GM21529 (cell line): Measurements from ENCODE around the gene PRR22.

ENCODE experiments used
- ATAC-seq: cut with Tn5 transposase; IDR thresholded peaks from one replicate; pipeline ENCODE4 v1.9.1; 2021; ENCODE audit not compliant: unreplicated experiment

Gene PRR22

DNA sequence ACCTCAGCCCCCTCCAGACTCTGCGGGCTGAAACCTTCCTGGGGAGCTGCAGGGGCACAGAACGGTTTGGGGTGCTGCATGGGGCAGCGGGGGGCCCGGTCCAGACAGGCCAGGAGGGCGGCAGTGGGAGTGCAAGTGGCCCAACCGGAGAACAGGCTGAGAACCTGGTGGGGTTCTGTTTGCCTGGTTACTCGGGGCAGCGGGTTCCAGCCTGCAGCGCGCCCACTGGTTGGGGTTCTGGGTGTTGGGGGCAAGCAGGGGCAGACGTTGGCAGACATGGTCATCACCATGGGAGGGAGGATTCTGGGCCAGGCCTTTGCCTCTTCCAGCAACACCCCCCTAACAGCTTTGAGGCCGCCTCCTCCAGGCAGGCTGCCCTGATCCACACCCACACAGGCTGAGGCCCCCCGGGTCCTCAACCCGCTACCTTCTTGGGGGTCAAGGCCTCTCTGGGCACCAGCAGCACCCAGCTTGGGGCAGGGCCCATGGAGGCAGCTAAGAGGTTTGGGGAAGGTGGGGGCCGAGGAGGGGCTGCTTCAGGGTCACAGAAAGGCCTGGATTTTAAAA is at the start of gene PRR22:
Gene PRR22, minus strand, starts transcription at position 166 of the 567 bp plus-strand sequence. Its CDS starts 86 bp downstream, at position 80.
- ATAC-seq = no peak

DNA sequence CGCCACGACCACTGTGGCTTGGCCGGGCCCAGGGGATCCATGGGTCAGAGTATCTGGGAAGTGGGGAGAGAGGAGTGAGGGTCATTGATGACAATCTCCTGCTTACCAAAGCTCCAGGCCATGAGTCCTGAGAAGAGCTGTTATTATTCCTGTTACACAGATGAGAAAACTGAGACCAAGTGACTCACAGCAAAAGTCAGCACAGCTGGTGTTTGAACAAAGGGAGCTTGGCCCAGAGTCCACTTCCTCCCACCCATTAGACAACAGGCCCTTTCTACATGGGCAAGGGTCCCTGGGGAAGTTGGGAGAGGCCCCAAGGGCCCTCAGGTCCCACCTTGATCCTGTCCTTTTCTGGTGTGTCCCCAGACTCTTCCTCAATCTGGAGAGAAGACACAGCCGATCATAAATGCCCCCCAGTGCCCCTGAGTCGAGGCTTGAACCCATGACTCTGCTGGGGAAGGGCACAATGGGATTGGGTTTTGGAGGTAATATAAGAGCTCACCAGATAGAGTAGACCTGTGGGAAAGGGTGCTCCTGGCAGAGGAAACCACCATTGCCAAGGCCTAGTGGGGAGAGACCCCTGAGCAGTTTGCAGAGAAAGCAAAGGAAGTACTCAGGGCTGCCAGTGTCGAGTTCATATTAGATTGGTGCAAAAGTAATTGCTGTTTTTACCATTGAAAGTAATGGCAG is 48.1 kb upstream of the PRR22 start:
- ATAC-seq = no peak

DNA sequence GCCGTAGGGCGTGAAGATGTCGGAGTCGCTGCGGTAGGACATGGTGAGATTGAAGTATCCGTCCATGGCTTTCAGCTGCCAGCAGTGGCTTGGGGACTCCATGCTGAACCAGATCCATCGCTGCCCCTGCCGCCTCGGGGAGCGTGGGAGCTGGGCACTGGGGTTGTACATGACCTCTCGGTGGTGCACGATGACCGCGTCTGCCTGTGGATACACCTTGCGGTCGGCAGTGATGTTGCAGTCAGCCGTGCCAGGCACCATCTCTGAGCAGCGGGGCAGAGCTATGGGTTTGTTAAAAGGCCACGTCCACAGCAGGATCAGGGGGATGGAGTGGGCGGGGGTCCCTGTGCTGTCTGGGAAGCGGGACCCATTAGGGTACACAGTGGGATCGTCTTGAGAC is 47.5 kb upstream of the PRR22 start:
- no peak for ATAC-seq

DNA sequence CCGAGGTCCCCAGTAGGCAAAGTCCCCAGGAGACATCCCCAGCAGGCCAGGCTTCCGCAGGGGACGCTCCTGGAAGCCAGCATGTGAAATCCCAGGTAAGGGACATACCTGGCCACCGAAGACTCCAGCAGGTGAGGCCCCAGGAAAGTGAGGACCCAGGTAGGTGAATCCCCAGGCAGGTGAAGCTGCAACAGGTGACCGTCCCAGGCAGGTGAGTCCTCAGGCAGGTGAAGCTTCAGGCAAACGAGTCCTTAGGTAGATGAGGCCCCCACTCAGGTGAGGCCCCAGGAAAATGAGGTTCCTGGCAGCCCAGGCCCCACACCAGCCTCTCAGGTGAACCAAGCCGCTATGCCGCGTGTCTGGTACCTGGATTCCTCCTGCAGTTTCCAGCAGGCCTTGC is 46.6 kb upstream of the PRR22 start:
- ATAC-seq = no peak

DNA sequence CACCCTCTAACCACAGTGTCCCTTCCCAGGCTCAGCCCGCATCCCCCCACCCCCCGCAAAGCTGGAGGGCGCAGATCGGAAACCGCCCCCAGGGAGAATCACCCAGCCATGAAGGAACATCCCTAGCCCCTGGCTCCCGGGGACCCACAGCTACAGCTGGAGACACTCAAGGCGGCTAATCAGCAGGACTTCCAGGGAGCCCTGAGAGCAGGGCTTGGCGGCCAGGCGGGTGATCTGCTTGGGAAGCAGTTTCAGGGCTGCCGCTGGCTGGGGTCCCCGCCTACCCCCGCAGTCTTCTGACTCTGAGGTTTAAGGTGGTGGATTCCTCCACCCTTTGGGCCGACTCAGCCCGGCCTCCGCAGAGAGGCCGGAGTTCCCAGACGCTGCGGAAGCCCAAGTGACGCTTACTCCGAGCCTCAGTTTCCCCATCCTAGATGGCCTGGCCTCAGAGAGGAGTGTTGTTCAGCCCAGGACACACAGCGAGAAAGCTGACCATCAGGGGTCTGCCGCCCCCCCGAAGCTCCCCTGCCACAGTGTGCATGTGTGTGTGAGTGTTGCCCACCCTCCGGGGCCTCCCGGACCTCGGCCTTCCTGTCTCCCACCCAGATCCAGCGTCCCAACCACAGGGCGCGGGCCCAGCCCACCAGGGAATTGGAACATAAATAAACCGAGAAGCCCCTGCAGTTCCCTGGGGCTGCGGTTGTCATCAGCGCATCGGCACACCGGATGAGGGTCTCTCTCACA is 45.2 kb upstream of the PRR22 start:
- no peak for ATAC-seq

DNA sequence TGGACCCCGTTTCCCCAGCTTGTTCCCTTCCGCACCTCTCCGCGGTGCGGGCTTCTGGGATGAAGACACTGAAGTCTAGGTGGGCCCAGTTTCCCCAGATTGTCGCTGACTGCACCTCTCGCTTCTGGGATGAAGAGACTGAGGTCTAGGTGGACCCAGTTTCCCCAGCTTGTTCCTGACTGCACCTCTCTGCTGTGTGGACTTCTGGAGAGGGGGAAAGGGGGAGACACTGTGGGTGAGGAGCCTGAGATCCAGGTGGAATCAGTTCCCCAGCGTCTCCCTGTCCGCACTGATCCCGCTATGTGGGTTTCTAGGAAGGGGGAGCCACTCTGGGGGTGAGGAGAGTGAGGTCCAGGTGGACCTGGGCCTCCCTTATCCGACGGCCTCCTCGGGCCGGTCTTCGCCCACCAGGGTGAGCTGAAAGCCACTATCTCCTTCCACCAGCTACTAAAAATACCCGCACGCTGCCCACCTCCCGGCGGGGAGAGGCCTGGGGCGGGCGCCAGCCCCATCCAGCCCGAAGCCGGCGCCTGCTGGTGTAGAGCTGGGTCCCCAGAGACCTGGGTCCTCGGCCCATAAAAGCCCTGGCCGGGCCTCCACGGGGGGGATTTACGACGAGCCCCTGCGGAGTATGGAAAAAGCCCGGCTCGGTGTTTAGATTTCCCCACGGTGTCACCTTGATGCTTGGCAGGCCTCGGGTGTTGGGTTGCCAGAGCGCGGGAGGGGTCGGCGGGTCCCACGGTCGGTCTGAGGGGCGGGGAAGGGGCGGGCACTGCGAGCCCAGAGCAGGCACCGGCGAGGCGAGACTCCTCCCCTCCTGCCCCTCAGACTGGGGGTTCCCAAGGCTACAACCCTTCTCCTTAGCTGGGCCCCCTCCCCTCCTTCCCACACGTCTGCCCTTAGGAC is 44.4 kb upstream of the PRR22 start:
- ATAC-seq = no peak

DNA sequence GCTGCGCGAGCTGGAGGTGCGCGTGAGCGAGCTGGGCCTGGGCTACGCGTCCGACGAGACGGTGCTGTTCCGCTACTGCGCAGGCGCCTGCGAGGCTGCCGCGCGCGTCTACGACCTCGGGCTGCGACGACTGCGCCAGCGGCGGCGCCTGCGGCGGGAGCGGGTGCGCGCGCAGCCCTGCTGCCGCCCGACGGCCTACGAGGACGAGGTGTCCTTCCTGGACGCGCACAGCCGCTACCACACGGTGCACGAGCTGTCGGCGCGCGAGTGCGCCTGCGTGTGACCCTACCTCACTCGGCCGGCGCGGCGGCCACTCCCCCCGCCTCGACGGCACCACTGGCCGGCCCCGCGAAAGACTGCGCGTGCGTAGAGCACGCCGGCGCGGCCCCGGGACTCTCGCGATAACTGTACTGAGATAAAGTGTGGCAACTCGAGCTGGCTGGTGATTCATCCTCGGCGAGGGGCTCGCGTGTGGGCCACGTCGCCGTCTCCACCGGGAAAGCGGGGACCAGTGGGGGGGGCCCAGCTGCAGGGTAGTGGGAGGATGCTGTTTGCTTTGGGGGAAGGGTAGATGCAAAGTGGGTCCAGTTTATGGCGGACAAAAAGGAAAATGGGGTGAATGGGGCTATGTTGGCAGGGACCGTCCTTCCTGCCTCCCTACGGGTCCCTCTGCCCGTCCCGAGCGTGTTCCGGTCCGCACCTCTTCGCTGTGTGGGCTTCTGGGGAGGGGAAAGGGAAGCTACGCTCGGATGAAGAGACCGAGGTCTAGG is 43.5 kb upstream of the PRR22 start:
- ATAC-seq = peak; percentile 63

DNA sequence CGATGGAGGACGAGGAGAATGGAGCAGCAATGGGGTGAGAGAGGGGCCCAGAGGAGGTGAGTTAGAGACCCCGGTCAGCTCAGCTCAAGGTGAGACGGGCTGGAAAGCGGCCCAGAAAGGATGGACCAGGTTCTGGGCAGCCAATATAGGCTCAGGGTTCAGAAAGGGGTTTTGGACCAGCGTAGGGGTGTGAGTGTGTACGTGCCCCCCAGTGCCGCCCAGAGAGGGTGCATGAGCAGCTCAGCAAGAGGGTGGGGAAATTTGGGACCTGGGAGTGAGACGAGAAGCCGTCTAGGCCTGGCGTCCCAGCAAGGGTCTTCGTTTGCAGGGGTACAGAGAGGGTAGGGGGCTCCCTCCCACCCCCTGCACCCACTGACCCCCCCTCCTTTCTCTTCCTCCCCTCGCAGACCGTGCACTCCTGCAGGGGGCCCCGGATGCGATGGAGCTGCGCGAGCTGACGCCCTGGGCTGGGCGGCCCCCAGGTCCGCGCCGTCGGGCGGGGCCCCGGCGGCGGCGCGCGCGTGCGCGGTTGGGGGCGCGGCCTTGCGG is 42.9 kb upstream of the PRR22 start:
- ATAC-seq = no peak

DNA sequence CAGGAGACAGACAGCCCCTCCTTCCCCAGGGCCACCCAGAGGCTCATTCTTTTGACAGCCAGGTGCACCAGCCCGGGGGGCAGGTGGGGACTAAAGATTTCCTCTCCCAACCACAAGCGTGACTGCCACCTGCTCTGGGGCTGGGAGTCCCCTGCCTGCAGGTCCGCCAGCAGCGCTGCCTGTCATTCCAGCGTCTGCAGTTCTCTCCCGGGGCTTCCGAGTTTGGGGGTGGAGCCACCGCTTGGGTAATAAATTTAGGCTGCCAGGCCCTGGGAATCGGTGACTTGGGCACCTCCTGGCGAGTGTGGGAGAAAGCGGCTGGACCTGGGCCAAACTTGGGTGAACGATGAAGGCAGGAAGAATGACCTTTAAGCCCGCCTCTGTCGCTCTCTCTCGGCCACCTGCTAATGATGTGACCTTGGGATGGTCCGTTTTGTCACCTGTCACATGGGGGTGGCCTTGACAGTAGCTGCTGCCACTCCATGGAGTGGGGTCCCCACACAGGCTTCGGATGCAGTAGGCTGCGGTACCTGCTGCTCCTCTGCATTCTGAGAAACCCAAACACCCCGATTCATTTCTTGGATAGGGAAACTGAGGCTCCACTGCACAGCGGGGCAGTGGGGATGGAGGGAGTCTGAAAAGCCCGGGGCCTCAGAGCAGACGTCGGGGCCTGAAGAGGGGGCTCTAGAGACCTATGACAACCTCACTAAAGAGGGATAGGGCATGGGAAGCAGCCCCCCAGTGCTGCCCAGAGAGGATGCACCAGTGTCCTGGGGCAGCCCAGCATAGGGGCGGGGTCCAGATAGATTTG is 42.2 kb upstream of the PRR22 start:
- no peak for ATAC-seq

DNA sequence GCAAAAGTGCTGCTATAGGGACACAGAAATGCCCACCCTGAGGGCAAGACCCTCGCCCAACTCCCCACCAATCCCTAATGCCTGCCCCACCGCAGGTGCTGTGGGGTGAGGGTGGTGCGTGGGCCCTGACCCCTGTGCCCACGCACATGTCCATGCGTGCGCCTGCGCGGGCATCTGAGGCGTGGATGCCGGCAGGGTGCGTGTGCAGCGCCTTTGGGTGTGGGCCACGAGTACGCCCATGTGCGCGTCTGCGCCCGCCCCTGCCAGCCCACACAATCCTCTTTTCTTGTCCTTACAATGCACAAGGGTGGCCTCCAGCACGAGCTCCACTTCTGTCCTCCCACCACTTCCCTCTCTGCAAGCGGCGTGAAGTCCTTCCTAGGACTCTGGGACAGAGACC is 40.6 kb upstream of the PRR22 start:
- ATAC-seq = no peak

DNA sequence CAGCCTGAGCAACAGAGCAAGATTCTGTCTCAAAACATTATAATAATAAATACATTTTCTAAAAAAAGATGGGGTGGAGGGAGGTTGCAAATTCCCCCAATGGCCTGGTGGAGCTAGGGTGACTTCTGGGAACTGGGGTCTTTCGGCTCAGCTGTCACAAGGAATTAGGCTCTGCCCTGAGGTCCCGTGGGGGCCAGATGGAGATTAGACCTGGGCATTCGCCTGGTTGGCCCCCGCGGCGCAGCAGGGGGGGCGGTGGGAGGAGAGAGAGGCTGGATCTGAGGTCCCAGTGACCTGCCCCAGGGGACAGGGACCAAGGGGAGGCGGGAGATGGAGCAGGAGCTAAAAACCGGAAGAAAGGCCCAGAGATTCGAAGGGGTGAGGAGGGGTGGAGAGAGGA is 40.2 kb upstream of the PRR22 start:
- no peak for ATAC-seq

DNA sequence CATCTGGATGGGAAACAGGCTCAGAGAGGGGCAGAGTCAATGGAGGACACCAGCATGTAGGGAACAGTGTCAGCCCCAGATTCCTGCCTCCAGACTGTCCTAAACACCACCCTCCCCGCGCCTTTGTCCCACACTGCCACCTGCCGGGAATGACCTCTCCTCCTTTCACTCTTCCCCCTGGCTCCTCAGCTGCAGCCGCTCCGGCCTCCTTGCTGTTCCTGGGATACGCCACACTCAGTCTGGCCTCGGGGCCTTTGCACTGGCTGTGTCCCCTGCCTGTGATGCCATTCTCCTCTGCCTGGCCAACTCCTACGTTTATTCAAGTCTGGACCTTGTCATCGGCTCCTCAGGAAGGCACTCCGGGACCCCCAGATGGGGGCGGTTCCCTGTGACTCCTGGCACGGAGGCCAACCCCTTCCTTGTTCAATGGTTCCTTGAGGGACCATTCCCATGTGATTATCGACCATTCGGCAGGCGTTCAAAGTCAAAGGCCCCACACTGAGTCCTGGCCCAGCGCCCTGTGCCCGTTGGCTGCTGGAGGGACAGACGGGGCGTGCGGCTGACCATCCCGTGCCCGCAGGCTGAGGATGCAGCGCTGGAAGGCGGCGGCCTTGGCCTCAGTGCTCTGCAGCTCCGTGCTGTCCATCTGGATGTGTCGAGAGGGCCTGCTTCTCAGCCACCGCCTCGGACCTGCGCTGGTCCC is 39.2 kb upstream of the PRR22 start:
- no peak for ATAC-seq

DNA sequence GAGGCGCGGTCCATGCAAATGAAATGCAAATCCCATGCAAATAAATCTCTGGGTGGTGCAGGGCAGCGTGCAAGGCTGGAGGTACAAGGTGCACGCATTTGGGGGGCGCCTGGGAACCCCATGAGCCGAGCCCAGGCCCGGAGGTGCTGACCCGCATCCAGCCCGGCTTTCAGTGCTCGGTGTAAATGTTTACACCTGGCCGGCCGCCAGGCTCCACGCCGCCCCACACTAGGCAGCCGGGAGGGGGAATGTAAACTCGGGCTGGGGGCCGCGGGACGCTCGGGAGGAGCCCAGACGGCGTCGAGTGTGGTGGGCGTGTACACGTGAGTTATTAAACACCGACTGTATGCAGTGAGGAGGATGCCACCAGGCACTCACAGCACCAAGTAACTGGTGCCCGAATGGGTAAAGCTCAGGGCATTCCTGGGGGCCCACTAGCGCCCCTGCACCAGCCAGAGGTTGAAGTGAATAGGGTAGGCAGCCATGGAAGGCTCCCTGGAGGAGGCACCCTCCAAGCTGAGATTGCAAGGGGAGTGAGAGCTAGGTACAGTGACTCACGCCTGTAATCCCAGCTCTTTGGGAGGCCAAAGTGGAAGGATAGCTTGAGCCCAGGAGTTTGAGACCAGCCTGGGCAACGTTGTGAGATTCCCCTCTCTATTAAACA is 37.8 kb upstream of the PRR22 start:
- ATAC-seq = no peak

DNA sequence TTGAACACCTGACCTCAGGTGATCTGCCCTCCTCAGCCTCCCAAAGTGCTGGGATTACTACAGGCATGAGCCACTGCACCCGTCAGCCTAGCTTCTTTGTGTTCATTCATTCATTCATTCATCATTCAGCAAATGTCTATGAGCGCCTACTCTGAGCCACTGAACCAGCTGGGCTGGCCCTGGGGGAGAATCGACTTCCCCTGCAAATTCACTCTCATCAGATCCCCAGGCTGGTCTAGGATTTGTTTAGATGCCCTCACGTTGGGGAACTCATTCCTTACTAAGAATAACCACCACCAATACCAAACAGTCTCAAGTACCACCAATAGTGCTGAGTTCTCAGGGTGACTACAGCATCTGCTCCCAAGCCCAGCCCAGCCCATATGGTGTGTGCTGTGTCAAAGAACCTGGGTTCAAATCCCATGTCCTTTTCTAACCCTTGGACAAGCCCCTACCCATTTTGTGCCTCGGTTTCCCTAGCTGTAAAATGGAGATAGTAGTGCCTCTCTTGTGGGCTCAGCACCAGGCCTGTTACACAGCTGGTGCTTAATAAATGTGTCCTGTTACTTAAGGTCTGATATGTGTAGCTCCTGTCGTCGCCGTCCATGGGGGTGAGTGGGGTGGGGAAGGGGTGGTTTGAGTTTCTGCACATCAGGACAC is 37.1 kb upstream of the PRR22 start:
- ATAC-seq = no peak

DNA sequence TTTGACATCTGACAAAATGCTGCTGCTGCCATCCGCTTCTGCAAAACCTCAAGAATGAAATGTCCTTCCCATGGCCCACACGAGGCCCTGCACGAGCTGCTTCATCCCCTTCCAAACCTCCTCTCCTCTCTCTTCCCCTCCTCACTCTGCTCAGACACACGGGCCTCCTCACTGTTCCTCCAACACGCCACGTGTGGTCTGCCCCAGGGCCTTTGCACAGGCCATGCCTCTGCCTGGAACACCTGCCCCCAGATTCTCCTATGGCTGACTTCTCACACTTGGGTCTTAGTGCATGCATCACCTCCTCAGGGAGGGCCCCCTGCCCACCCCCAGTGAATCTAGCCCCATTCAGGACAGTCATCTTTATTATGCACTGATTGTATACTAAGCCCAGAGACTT is 36.2 kb upstream of the PRR22 start:
- no peak for ATAC-seq

DNA sequence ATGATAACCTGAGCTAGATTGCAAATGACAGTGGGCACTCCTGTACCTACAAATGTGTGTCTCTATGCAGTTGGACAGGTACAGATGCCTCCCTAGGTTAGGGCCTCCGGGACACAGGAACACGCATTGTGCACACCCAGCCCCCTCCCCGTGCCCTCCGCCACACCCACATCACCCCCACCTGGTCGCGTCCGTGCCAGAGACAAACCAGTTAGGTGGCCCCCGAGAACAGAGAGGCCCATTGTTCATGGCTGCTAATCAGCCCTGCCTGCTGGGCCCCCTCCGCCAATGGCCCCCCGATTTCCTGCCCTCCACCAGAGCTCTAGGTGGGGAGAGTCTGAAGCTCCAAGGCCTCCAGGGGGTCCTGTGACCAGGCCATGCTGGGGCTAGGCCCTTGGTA is 34.0 kb upstream of the PRR22 start:
- no peak for ATAC-seq

DNA sequence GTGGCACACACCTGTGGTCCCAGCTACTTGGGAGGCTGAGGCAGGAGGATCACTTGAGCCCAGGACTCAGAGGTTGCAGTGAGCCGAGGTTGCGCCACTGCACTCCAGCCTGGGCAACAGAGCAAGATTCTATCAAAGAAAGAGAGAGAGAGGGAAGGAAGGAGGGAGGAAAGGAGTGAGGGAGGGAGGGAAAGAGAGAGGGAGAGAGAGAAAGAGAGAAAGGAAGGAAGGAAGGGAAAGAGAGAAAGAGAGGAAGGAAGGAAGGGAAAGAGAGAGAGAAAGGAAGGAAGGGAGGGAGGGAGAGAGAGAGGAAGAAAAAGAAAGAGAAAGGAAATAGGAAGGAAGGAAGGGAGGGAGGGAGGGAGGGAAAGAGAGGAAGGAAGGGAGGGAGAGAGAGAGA is 32.7 kb upstream of the PRR22 start:
- ATAC-seq = no peak

DNA sequence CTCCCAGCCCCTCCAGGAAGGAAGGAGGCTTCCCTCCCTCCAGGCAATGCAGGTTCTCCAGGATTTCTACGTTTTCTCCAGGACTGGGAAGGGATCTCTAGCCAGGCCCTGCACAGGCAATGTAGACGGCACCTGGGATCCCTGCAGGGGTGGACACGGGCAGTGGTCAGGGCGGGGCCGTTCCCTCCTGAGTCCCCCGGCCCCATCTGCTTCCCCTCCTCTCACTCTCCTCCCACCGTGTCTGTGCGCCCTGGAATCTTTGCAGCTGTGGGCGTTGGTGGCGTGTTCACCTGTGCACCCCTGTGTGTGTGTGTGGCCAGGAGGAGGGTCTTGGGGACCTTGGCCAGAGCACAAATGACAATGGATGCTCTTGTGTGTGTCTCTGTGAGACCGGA is 30.3 kb upstream of the PRR22 start:
- ATAC-seq = no peak
